Spleen (tissue), 7 donors: ENCODE data around the gene TRPM7.
"Not testable (repeated sequence)": the region's sequence is repeated elsewhere in the genome, so short reads cannot be mapped to it uniquely, and the experiment has no call there.

ENCODE experiments used
- POLR2A ChIP-seq, 3 donors: fragments of 450-650 bp; IDR thresholded peaks; one replicate each; pipeline ENCODE4 v1.5.1; 2017; ENCODE audit warnings: antibody characterized with exemption in 3 of 3, mild to moderate bottlenecking in 1 of 3
- POLR2AphosphoS5 ChIP-seq, 3 donors: sonication (generic); formaldehyde crosslinking; IDR thresholded peaks; one replicate each; pipeline ENCODE4 v1.5.1; 2017; ENCODE audit warnings: antibody characterized with exemption in 3 of 3
- TF ChIP-seq, protein P1 (sequence below), 11 experiments: fragments of 200-600 bp in 7 of 11; fragments of 450-650 bp in 4 of 11; sonication (generic) in 4 of 11; IDR thresholded peaks in 8 of 11; conservative IDR thresholded peaks in 3 of 11; 1 replicate in 7 of 11; 2 replicates in 4 of 11; pipeline versions ENCODE4 v1.4.0 to v1.8.0; 2016 to 2021; ENCODE audit warnings: antibody characterized with exemption in 11 of 11, inconsistent platforms in 4 of 11, mild to moderate bottlenecking in 1 of 11
- donor health status: DM: no; HTN: no; CAD: no; lungs with moderate emphysema.
- donor health status: DM: no; HTN: no; CAD: no.
- donor health status: DM: no; HTN: no; CAD: no.

DNA sequence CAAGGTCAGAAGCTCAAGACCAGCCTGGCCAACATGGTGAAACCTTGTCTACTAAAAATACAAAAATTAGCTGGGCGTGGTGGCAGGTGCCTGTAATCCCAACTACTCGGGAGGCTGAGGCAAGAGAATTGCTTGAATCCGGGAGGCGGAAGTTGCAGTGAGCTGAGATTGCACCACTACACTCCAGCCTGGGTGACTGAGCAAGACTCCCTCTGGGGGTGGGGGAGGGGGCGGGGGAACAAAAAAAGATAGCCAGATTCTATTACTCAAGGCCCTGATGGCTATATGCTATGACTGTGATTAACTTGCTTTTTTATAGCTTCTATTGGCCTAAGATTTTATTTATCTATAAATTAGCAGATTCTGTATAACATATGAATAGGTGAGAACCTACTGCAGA, 112.8 kb downstream of the TRPM7 start:
- TF ChIP-seq, protein P1, sequence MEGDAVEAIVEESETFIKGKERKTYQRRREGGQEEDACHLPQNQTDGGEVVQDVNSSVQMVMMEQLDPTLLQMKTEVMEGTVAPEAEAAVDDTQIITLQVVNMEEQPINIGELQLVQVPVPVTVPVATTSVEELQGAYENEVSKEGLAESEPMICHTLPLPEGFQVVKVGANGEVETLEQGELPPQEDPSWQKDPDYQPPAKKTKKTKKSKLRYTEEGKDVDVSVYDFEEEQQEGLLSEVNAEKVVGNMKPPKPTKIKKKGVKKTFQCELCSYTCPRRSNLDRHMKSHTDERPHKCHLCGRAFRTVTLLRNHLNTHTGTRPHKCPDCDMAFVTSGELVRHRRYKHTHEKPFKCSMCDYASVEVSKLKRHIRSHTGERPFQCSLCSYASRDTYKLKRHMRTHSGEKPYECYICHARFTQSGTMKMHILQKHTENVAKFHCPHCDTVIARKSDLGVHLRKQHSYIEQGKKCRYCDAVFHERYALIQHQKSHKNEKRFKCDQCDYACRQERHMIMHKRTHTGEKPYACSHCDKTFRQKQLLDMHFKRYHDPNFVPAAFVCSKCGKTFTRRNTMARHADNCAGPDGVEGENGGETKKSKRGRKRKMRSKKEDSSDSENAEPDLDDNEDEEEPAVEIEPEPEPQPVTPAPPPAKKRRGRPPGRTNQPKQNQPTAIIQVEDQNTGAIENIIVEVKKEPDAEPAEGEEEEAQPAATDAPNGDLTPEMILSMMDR (IDR thresholded peaks at IDR 0.05 in 8 of 11, conservative IDR thresholded peaks at IDR 0.05 in 3 of 11) = not testable (repeated sequence)
- not testable (repeated sequence) for TF ChIP-seq POLR2A (IDR thresholded peaks at IDR 0.05)
- peak in 1 of 3 donors; percentile 33 for TF ChIP-seq POLR2AphosphoS5 (IDR thresholded peaks at IDR 0.05)
